ENCODE results near the gene PLPP2. TPM values are rescaled to one million over a fixed set of nuclear protein-coding genes. Genes with fewer than 3 reads are reported as not detected.

PLPP2 gene
- total RNA-seq, 1 donor from 2014 or later, result 26.2 TPM

DNA sequence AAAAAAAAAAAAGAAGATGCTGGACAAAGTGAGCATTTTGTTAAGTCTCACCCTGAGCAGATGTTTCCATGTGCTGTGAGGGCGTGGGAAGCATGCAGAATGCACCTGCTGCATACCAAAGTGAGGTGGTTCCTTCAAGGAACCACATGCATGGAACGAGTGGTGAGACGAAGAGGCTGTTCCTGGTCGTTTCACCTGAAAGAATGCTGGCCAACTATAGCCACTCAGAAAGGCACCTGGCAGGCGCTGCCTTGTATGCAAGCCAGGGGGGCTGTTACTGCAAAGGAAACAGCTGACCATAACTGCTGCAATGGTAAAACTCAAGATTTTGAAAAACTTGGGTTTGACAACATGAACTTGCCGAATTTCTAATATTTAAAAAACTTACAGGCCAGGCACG is 38.7 kb upstream of the PLPP2 start:
- H3K36me3 Mint-ChIP-seq (ENCODE audit: low read depth, unreplicated experiment), result peaks cover 38% of the 10 kb centered on the region
- peaks cover 2% of the 10 kb centered on the region for H3K27me3 Mint-ChIP-seq (ENCODE audit: unreplicated experiment)
- TF ChIP-seq, protein P1, sequence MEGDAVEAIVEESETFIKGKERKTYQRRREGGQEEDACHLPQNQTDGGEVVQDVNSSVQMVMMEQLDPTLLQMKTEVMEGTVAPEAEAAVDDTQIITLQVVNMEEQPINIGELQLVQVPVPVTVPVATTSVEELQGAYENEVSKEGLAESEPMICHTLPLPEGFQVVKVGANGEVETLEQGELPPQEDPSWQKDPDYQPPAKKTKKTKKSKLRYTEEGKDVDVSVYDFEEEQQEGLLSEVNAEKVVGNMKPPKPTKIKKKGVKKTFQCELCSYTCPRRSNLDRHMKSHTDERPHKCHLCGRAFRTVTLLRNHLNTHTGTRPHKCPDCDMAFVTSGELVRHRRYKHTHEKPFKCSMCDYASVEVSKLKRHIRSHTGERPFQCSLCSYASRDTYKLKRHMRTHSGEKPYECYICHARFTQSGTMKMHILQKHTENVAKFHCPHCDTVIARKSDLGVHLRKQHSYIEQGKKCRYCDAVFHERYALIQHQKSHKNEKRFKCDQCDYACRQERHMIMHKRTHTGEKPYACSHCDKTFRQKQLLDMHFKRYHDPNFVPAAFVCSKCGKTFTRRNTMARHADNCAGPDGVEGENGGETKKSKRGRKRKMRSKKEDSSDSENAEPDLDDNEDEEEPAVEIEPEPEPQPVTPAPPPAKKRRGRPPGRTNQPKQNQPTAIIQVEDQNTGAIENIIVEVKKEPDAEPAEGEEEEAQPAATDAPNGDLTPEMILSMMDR (IDR thresholded peaks at IDR 0.05; ENCODE audit: unreplicated experiment), result no peak
- DNase-seq (ENCODE audit: low spot score), result no peak
- no peaks in the 10 kb centered on the region for H3K9me3 Mint-ChIP-seq (ENCODE audit: unreplicated experiment)
- H3K4me1 Mint-ChIP-seq (ENCODE audit: unreplicated experiment), result no peaks in the 10 kb centered on the region
- no peak overlapping the region for H3K27ac Mint-ChIP-seq (ENCODE audit: unreplicated experiment)
- H3K4me3 Mint-ChIP-seq (ENCODE audit: unreplicated experiment), result no peak overlapping the region

DNA sequence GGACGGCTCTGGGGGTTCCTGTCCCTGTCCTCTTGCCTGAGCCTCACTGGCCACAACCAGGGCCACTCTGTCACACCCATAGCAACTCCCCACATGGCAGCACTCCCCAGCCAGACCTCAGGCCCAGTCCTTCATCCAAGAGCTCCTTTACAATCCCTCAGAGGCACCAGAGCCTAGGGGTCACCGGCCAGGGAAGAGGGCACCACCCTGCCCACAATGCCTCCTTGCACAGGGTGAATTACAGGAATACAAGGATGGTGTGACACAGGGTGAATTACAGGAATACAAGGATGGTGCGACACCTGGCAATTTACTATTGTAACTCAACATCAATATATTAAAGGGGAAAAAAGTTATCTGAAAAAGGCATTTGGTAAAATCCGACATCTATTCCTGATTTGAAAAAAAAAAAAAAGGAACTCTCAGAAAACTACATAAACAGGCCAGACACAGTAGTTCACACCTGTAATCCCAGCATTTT is 36.9 kb upstream of the PLPP2 start:
- Mint-ChIP-seq H3K9me3 (ENCODE audit: unreplicated experiment) (no peaks in the 10 kb centered on the region), H3K27me3 (ENCODE audit: unreplicated experiment) (peaks cover 2% of the 10 kb centered on the region), H3K4me3 (ENCODE audit: unreplicated experiment) (peak overlapping the region; percentile 81), H3K27ac (ENCODE audit: unreplicated experiment) (no peak overlapping the region), H3K36me3 (ENCODE audit: low read depth, unreplicated experiment) (peaks cover 38% of the 10 kb centered on the region), H3K4me1 (ENCODE audit: unreplicated experiment) (no peaks in the 10 kb centered on the region)
- TF ChIP-seq, protein P1 (IDR thresholded peaks at IDR 0.05; ENCODE audit: unreplicated experiment), result no peak
- no peak for DNase-seq (ENCODE audit: low spot score)

DNA sequence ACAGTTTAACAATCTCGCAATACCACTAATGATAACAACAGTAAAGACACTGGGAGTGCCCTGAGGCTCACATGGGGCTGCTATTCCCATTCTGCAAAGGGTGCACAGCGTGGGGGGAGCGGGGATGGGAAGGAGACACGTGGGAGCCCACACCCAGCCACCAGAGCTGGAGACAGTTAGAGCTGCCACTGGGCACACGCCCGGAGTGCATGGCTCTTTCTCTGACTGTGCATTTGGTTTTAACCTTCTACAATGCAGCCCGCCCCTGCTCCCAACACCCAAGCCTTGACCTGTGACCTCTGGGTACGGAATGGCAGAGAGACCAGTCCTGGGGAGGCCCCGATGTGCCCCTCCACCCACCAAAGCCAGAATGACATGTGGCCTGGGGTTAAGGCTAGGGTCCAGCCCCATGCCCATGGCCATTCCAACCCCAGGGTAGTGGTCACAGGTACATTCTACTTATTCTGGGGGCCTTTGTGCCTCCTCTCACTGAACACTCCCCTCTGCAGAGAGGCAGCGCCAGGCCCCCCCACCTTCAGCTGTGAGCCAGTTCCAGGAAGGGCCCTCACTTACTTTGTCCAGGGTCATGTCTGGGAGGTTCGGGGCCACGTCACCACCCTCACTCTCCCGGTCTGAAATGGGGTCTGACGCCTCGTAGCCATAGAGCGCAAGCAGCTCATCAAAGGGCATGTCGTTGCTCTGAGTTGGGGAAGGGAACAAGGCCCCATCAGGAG is 36.3 kb upstream of the PLPP2 start:
- Mint-ChIP-seq H3K9me3 (ENCODE audit: unreplicated experiment) (no peaks in the 10 kb centered on the region), H3K4me1 (ENCODE audit: unreplicated experiment) (no peaks in the 10 kb centered on the region), H3K27ac (ENCODE audit: unreplicated experiment) (no peak overlapping the region), H3K4me3 (ENCODE audit: unreplicated experiment) (peak overlapping the region; percentile 81), H3K27me3 (ENCODE audit: unreplicated experiment) (peaks cover 2% of the 10 kb centered on the region), H3K36me3 (ENCODE audit: low read depth, unreplicated experiment) (peaks cover 38% of the 10 kb centered on the region)
- no peak for DNase-seq (ENCODE audit: low spot score)
- TF ChIP-seq, protein P1 (IDR thresholded peaks at IDR 0.05; ENCODE audit: unreplicated experiment), result no peak

GRCh38 chr19:326871-327270 is 35.7 kb upstream of the PLPP2 start:
- no peak overlapping the region for H3K4me3 Mint-ChIP-seq (ENCODE audit: unreplicated experiment)
- H3K36me3 Mint-ChIP-seq (ENCODE audit: low read depth, unreplicated experiment), result peaks cover 38% of the 10 kb centered on the region

More at GRCh38 chr19:326871-327270, 35.7 kb upstream of the PLPP2 start:
- Mint-ChIP-seq H3K27me3 (ENCODE audit: unreplicated experiment) (peaks cover 2% of the 10 kb centered on the region), H3K4me1 (ENCODE audit: unreplicated experiment) (no peaks in the 10 kb centered on the region), H3K27ac (ENCODE audit: unreplicated experiment) (no peak overlapping the region), H3K9me3 (ENCODE audit: unreplicated experiment) (no peaks in the 10 kb centered on the region)
- TF ChIP-seq, protein P1 (IDR thresholded peaks at IDR 0.05; ENCODE audit: unreplicated experiment), result no peak
- DNase-seq (ENCODE audit: low spot score), result no peak

Measured in endothelial cell (in vitro differentiated cells).